Thymus (tissue), 14 donors: ENCODE data around the gene CFAP69. TPM values are rescaled to one million over a fixed set of nuclear protein-coding genes. Genes with fewer than 3 reads are reported as not detected.

ENCODE experiments used
- DNase-seq, 9 donors: peaks; one replicate each; pipeline ENCODE4 v3.0.0-alpha.2; 2013; ENCODE audit warnings: low spot score in 9 of 9, low read depth in 6 of 9, missing footprints in 1 of 9
- H3K27ac ChIP-seq, 2 donors: one replicate each; pipeline ENCODE4 v1.5.1; 2013; ENCODE audit warnings: control low read depth in 1 of 2, low read depth in 1 of 2, low read length in 1 of 2, mild to moderate bottlenecking in 1 of 2, moderate library complexity in 1 of 2
- H3K27me3 ChIP-seq, 2 donors: one replicate each; pipeline ENCODE4 v1.5.1; 2013; ENCODE audit warnings: low read length in 1 of 2; ENCODE audit not compliant: control insufficient read depth in 2 of 2, insufficient read depth in 1 of 2
- H3K36me3 ChIP-seq, 2 donors: one replicate each; pipeline ENCODE4 v1.5.1; 2013; ENCODE audit warnings: low read length in 1 of 2, mild to moderate bottlenecking in 1 of 2, moderate library complexity in 1 of 2; ENCODE audit not compliant: control insufficient read depth in 2 of 2, insufficient read depth in 2 of 2
- H3K4me1 ChIP-seq, 2 donors: one replicate each; pipeline ENCODE4 v1.5.1; 2013; ENCODE audit warnings: low read length in 2 of 2; ENCODE audit not compliant: control insufficient read depth in 2 of 2, insufficient read depth in 2 of 2
- H3K4me3 ChIP-seq, 2 donors: one replicate each; pipeline ENCODE4 v1.5.1; 2013; ENCODE audit warnings: low read length in 2 of 2, control low read depth in 1 of 2, mild to moderate bottlenecking in 1 of 2
- H3K9me3 ChIP-seq, 2 donors: one replicate each; pipeline ENCODE4 v1.5.1; 2013; ENCODE audit warnings: low read length in 1 of 2, mild to moderate bottlenecking in 1 of 2; ENCODE audit not compliant: control insufficient read depth in 2 of 2, insufficient read depth in 1 of 2
- WGBS: extraction: QIAGEN DNeasy Blood & Tissue Kit; methylation state at CpG from one replicate; pipeline ENCODE4 v1.1.7; 2013; 5-methylcytosine and 5-hydroxymethylcytosine counted together
- long read RNA-seq, 10 donors: transcript quantifications; one replicate each; lab custom pipeline, GENCODE V29; 2026
- polyA plus RNA-seq: library from polyadenylated mRNA; stranded (reverse); fragments of 200-250 nt; gene quantifications from one replicate; pipeline ENCODE4 v1.2.3, GENCODE V29; 2013
- total RNA-seq: library from RNA; stranded (reverse); fragments of 120-200 nt; gene quantifications from one replicate; pipeline ENCODE4 v1.2.4, GENCODE V29; 2013
- donor health status: healthy.

The CFAP69 gene
- total RNA-seq (0.47 TPM), polyA plus RNA-seq (3.8 TPM)
- long read RNA-seq, donor 1: 0 reads
- long read RNA-seq, donor 2: 0 reads
- long read RNA-seq, donor 3: 0 reads
- long read RNA-seq, donor 4: 0 reads
- long read RNA-seq, donor 5: 0 reads
- long read RNA-seq, donor 6: 0 reads
- long read RNA-seq, donor 7: 0 reads
- long read RNA-seq, donor 8: 0 reads
- long read RNA-seq, donor 9: 0 reads
- long read RNA-seq, donor 10: 0 reads

GRCh38 chr7:90244909-90245851 is at the start of gene CFAP69:
Gene CFAP69, plus strand, starts transcription at chr7:90245174. Its CDS starts 251 bp downstream, at chr7:90245425.
- DNase-seq: peak; percentile 28 to 78 (median 42)
- no peaks in the 10 kb centered on the region for H3K36me3 ChIP-seq
- peak within 1 kb of the TSS; percentile 60 to 63 for H3K4me3 ChIP-seq
- peaks cover 6 to 40% of the 10 kb centered on the region in 2 donors for H3K27me3 ChIP-seq
- peaks cover 0 to 4% of the 10 kb centered on the region in 2 donors for H3K9me3 ChIP-seq
- H3K27ac ChIP-seq: no peak within 1 kb of the TSS
- H3K4me1 ChIP-seq: peaks cover 7% of the 10 kb centered on the region in 2 donors
- 1% methylated on average over 59 of the region's 59 CpGs for WGBS

GRCh38 chr7:90201500-90202195 is 43.3 kb upstream of the CFAP69 start:
- Histone ChIP-seq H3K27ac (no peak overlapping the region), H3K36me3 (no peaks in the 10 kb centered on the region), H3K4me3 (no peak overlapping the region), H3K27me3 (no peaks in the 10 kb centered on the region), H3K9me3 (no peaks in the 10 kb centered on the region), H3K4me1 (no peaks in the 10 kb centered on the region)
- WGBS: 94% methylated on average over 2 of the region's 2 CpGs
- DNase-seq: no peak

DNA sequence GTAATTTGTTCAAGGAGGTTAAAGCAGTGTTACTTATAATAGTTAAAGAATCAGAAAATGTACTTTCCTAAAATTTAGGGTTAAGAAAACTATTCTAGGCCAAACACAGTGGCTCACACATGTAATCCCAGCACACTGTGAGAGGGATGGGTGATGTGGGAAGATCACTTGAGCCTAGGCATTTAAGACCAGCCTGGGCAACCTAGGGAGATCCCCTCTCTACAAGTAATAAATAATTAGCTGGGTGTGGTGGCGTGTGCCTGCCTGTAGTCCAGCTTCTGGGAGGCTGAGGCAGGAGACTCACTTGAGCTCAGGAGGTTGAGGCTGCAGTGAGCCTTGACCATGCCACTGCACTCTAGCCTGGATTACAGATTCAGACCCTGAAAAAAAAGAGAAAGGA is 37.0 kb upstream of the CFAP69 start:
- H3K36me3 ChIP-seq: no peaks in the 10 kb centered on the region
- H3K4me1 ChIP-seq: no peaks in the 10 kb centered on the region
- no peak overlapping the region for H3K27ac ChIP-seq
- H3K27me3 ChIP-seq: peaks cover 17 to 26% of the 10 kb centered on the region in 2 donors
- no peaks in the 10 kb centered on the region for H3K9me3 ChIP-seq
- WGBS: 93% methylated on average over 1 of the region's 1 CpG
- no peak for DNase-seq
- H3K4me3 ChIP-seq: no peak overlapping the region

DNA sequence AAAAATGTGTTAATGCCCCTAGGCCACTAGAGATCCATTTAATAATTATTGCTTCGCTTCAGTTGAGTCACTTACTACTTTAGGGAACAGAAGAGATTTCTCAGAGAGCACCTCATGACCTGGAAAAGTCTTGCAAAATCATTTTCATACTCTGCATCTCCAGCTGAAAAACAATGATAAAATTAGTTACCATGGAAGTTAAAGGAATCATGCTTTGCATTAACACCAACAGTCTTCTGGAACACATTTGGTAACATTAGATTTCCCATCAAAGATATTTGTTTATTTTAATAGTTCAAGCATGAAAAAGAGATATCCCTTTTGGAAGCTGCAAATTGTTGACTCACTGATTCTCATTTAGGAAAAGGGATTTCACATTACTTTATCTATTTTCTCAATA is 35.2 kb upstream of the CFAP69 start:
- peaks cover 17 to 28% of the 10 kb centered on the region in 2 donors for H3K27me3 ChIP-seq
- H3K36me3 ChIP-seq: no peaks in the 10 kb centered on the region
- no peak overlapping the region for H3K4me3 ChIP-seq
- no peaks in the 10 kb centered on the region for H3K4me1 ChIP-seq
- DNase-seq: no peak
- H3K27ac ChIP-seq: no peak overlapping the region
- H3K9me3 ChIP-seq: no peaks in the 10 kb centered on the region
- 90% methylated on average over 1 of the region's 1 CpG for WGBS

DNA sequence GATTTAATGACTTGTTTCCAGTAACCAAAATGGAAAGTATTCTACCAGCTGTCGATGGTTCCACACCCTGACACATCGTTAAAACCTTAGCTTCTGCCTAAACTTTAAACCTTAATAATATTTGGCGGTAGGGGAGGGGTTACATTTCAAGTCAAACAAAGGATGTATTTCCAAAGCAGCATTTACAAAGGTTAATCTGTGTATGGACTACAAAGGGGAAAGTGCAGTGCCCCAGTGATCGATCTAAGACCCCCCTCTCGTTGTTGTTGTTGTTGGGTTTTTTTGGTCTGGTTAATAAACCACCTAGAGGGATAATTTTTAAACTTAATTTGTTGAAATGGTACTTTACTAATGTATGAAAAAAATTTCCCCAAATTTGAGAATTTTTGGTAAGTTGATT is 34.5 kb upstream of the CFAP69 start:
- H3K4me1 ChIP-seq: no peaks in the 10 kb centered on the region
- H3K9me3 ChIP-seq: no peaks in the 10 kb centered on the region
- no peaks in the 10 kb centered on the region for H3K36me3 ChIP-seq
- no peak overlapping the region for H3K4me3 ChIP-seq
- DNase-seq: no peak
- peak overlapping the region in 1 of 2 donors; percentile 31 for H3K27ac ChIP-seq
- 48% methylated on average over 5 of the region's 5 CpGs for WGBS
- peaks cover 17 to 28% of the 10 kb centered on the region in 2 donors for H3K27me3 ChIP-seq

- H3K4me1 ChIP-seq: no peaks in the 10 kb centered on the region
- DNase-seq: no peak
- H3K27ac ChIP-seq: peak overlapping the region; percentile 62 to 70
- H3K9me3 ChIP-seq: no peaks in the 10 kb centered on the region
- 14% methylated on average over 11 of the region's 11 CpGs for WGBS
- H3K36me3 ChIP-seq: no peaks in the 10 kb centered on the region
- H3K27me3 ChIP-seq: peaks cover 17 to 28% of the 10 kb centered on the region in 2 donors
- H3K4me3 ChIP-seq: peak overlapping the region; percentile 12 to 16
These were observed 34.0 kb upstream of the CFAP69 start for GRCh38 chr7:90210981-90211380.

DNA sequence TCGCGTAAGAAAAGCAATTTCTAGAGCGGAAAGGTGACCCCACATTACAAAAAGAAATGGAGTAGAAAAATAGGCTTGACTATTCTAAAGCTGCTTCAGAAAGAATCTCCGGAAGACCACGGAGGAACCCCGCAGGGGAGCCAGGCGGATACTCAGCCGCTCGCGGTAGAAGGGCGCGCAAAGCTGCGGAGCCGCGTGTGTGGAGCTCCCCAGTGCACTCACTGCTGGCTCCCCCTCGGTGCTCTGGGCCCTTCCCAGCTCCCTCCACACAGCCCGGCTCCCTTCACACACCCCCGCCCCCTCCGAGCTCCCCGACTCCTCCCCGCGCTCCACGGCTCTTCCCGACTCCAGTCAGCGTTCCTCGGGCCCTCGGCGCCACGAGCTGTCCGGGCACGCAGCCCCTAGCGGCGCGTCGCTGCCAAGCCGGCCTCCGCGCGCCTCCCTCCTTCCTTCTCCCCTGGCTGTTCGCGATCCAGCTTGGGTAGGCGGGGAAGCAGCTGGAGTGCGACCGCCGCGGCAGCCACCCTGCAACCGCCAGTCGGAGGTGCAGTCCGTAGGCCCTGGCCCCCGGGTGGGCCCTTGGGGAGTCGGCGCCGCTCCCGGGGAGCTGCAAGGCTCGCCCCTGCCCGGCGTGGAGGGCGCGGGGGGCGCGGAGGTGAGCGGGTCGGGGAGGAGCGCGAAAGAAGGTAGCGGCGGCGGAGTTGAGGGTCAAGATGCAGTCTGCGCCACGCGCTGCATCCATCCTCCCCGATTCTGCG is 33.4 kb upstream of the CFAP69 start, which contains the start of gene STEAP2:
STEAP2 (plus strand) TSS at position 350 of the 758 bp plus-strand sequence. CDS start 13,343 bp downstream, outside the sequence.
- H3K27me3 ChIP-seq: peaks cover 17 to 28% of the 10 kb centered on the region in 2 donors
- peak within 1 kb of the TSS; percentile 12 to 16 for H3K4me3 ChIP-seq
- no peaks in the 10 kb centered on the region for H3K4me1 ChIP-seq
- peak in 5 of 9 donors; percentile 4 to 34 (median 7) for DNase-seq
- H3K27ac ChIP-seq: peak within 1 kb of the TSS; percentile 62 to 70
- WGBS: 2% methylated on average over 73 of the region's 73 CpGs
- H3K36me3 ChIP-seq: no peaks in the 10 kb centered on the region
- H3K9me3 ChIP-seq: no peaks in the 10 kb centered on the region

DNA sequence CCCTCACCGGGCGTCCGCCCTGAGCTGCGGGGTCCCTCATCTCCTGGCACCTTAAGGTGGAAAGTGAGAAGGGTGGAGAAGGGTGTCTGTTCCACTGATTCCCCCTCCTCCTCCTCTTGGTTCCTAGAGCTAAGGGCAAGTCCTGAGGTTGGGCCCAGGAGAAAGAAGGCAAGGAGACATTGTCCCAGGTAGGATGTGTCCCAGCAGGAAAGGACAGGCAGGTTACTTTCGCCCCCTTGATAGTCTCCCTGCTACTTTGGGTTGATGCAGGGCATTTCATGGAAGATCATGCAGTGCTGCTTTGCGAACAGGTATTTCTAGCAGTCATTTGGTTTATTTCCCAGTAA is 32.9 kb upstream of the CFAP69 start:
- Histone ChIP-seq H3K4me1 (no peaks in the 10 kb centered on the region), H3K27ac (peak overlapping the region in 1 of 2 donors; percentile 53), H3K36me3 (no peaks in the 10 kb centered on the region), H3K27me3 (peaks cover 17 to 28% of the 10 kb centered on the region in 2 donors), H3K9me3 (no peaks in the 10 kb centered on the region), H3K4me3 (peak overlapping the region; percentile 9 to 16)
- 24% methylated on average over 6 of the region's 6 CpGs for WGBS
- DNase-seq: no peak
